GM12874 (cell line): ENCODE measurements around the gene SH3BP5L.

Experiments
- CTCF ChIP-seq: IDR thresholded peaks from 2 replicates; pipeline ENCODE4 v1.5.1; 2011; ENCODE audit warnings: low read depth, mild to moderate bottlenecking, control low read depth, low read length, moderate library complexity; ENCODE audit not compliant: insufficient read depth

Gene SH3BP5L

GRCh38 chr1:248862695-248862997, 36.9 kb upstream of the SH3BP5L start:
- no peak for TF ChIP-seq CTCF

- TF ChIP-seq CTCF, result no peak
Observed at GRCh38 chr1:248861616-248862015, 35.9 kb upstream of the SH3BP5L start.

- TF ChIP-seq CTCF, result no peak
Observed at GRCh38 chr1:248860007-248860406, 34.3 kb upstream of the SH3BP5L start.

- TF ChIP-seq CTCF, result no peak
Observed at GRCh38 chr1:248858891-248859889, 33.5 kb upstream of the SH3BP5L start, which contains the start of gene ZNF692. TSS of gene ZNF692 (minus strand) at chr1:248859085. CDS start at chr1:248858309, 776 bp downstream.

- peak; percentile 84 for TF ChIP-seq CTCF
Observed at GRCh38 chr1:248858096-248858890, 32.6 kb upstream of the SH3BP5L start.

GRCh38 chr1:248857749-248858095, 32.0 kb upstream of the SH3BP5L start:
- TF ChIP-seq CTCF, result no peak

GRCh38 chr1:248857201-248857600, 31.5 kb upstream of the SH3BP5L start:
- no peak for TF ChIP-seq CTCF
